ENCODE measurements around the gene TRIM66. TPM values are rescaled to one million over a fixed set of nuclear protein-coding genes. Genes with fewer than 3 reads are reported as not detected.

Gene TRIM66
- total and polyA plus RNA-seq, 2 experiments from 2014 or later = 1.5 TPM

- in situ Hi-C loops (cut with MboI) = no loop called here
- Histone ChIP-seq H3K9me2 (ENCODE audit: insufficient read depth) (no peaks in the 10 kb centered on the region), H2AFZ (no peak overlapping the region), H3F3A (ENCODE audit: insufficient read depth) (peaks cover 43% of the 10 kb centered on the region), H3K27me3 (replicated peaks; ENCODE audit: insufficient read depth) (no peaks in the 10 kb centered on the region), H4K20me1 (ENCODE audit: insufficient read depth) (no peaks in the 10 kb centered on the region), H3K9ac (no peak overlapping the region), H3K27ac (no peak overlapping the region), H3K79me2 (ENCODE audit: insufficient read depth) (peaks cover 14% of the 10 kb centered on the region; the same call in 1 of the 2 replicates), H3K9me3 (ENCODE audit: low read depth) (no peaks in the 10 kb centered on the region), H3K36me3 (ENCODE audit: low read depth) (peaks cover 23% of the 10 kb centered on the region), H3K4me1 (ENCODE audit: insufficient read depth) (peaks cover 30% of the 10 kb centered on the region; the same call in 1 of the 2 replicates), H3K4me3 (no peak overlapping the region), H3K4me2 (ENCODE audit: unreplicated experiment) (no peak overlapping the region)
- no peak for DNase-seq
- TF ChIP-seq EZH2phosphoT487 (IDR thresholded peaks at IDR 0.05; ENCODE audit: insufficient read depth, low read depth) = no peak
- no peak for TF ChIP-seq EZH2 (IDR thresholded peaks at IDR 0.05; ENCODE audit: insufficient read depth, poor library complexity, severe bottlenecking)
- 80% methylated on average over 4 of the region's 4 CpGs for WGBS, 2 experiments (ENCODE audit: low coverage in 1 of 2, low lambda C conversion rate in 2 of 2, missing lambda C conversion rate in 2 of 2)
Measured at GRCh38 chr11:8690374-8691342, 8.2 kb upstream of the TRIM66 start.

- Histone ChIP-seq H2AFZ (no peak overlapping the region), H3K79me2 (ENCODE audit: insufficient read depth) (peaks cover 22% of the 10 kb centered on the region), H3K9me2 (ENCODE audit: insufficient read depth) (no peaks in the 10 kb centered on the region), H3K27me3 (replicated peaks; ENCODE audit: insufficient read depth) (no peaks in the 10 kb centered on the region), H3K9ac (peak overlapping the region; percentile 81; the same call in 1 of the 2 replicates), H3K27ac (peak overlapping the region; percentile 90; the same call in 1 of the 2 replicates), H3K4me3 (peak overlapping the region; percentile 86), H3F3A (ENCODE audit: insufficient read depth) (peaks cover 52% of the 10 kb centered on the region), H3K9me3 (ENCODE audit: low read depth) (no peaks in the 10 kb centered on the region), H4K20me1 (ENCODE audit: insufficient read depth) (no peaks in the 10 kb centered on the region), H3K4me2 (ENCODE audit: unreplicated experiment) (peak overlapping the region; percentile 93), H3K36me3 (ENCODE audit: low read depth) (peaks cover 32% of the 10 kb centered on the region), H3K4me1 (ENCODE audit: insufficient read depth) (peaks cover 30% of the 10 kb centered on the region; the same call in 1 of the 2 replicates)
- WGBS, 2 experiments (ENCODE audit: low coverage in 1 of 2, low lambda C conversion rate in 2 of 2, missing lambda C conversion rate in 2 of 2) = 78 to 79% methylated on average over 8 of the region's 8 CpGs
- in situ Hi-C loops (cut with MboI) = no loop called here
- DNase-seq = peak; percentile 40
- no peak for TF ChIP-seq EZH2phosphoT487 (IDR thresholded peaks at IDR 0.05; ENCODE audit: insufficient read depth, low read depth)
- TF ChIP-seq EZH2 (IDR thresholded peaks at IDR 0.05; ENCODE audit: insufficient read depth, poor library complexity, severe bottlenecking) = no peak
Measured at GRCh38 chr11:8689726-8690255, 7.3 kb upstream of the TRIM66 start.

DNA sequence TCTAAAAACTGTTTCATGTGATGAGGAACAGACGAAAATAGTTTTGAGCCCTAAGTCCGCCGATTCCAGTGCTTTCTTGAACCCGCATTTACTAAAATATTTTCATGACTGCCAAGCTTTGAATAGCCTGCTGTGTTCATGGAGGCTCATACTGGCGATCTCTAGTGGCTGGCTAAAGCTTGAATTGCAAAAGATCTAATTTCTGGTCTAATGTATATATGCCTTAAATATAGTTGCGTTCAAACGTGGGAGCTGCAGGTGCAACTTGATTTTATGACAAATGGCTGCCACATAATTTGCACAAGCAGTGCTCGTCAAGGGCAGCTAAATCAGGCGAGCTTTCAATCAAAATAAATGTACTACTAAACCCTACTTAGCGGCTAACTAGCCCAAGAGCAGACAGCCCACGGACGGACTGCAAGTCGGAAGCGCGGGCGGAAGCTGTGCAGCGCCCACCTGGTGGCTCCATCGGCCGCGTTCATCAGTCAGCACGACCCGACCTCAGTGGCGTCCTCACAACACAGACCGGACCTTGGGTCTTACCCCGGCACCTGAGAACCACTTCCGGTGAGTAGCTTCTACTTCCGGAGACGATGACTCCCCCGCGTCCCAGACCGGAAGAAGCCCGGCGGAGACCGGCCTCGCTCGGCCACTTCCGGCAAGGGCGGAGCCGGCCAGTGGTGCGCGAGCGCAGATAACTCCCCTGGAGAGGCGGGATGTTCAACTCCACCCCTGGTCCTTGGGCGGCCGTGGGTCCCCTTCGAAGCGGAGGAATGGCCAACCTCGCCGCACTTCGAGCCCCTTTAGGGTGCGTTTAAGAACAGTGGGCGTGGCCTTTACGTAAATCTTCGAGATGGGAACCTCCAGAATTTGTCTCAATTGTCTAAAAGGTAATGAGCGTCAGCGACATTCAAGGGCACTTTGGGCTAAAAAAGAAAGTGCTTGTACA, 6.2 kb upstream of the TRIM66 start:
- Histone ChIP-seq H4K20me1 (ENCODE audit: insufficient read depth) (no peaks in the 10 kb centered on the region), H3K9me2 (ENCODE audit: insufficient read depth) (no peaks in the 10 kb centered on the region), H3K9ac (peak overlapping the region; percentile 81), H3K4me3 (peak overlapping the region; percentile 86), H3K4me1 (ENCODE audit: insufficient read depth) (peaks cover 30% of the 10 kb centered on the region; the same call in 1 of the 2 replicates), H3K27me3 (replicated peaks; ENCODE audit: insufficient read depth) (no peaks in the 10 kb centered on the region), H3F3A (ENCODE audit: insufficient read depth) (peaks cover 61% of the 10 kb centered on the region), H3K27ac (peak overlapping the region; percentile 90), H2AFZ (peak overlapping the region; percentile 42), H3K36me3 (ENCODE audit: low read depth) (peaks cover 36% of the 10 kb centered on the region), H3K79me2 (ENCODE audit: insufficient read depth) (peaks cover 33% of the 10 kb centered on the region), H3K9me3 (ENCODE audit: low read depth) (no peaks in the 10 kb centered on the region), H3K4me2 (ENCODE audit: unreplicated experiment) (peak overlapping the region; percentile 93)
- TF ChIP-seq EZH2 (IDR thresholded peaks at IDR 0.05; ENCODE audit: insufficient read depth, poor library complexity, severe bottlenecking) (no peak), EZH2phosphoT487 (IDR thresholded peaks at IDR 0.05; ENCODE audit: insufficient read depth, low read depth) (no peak)
- in situ Hi-C loops (cut with MboI) = no loop called here
- WGBS, 2 experiments (ENCODE audit: low coverage in 1 of 2, low lambda C conversion rate in 2 of 2, missing lambda C conversion rate in 2 of 2) = 1% methylated on average over 56 of the region's 56 CpGs
- peak; percentile 99 for DNase-seq

DNA sequence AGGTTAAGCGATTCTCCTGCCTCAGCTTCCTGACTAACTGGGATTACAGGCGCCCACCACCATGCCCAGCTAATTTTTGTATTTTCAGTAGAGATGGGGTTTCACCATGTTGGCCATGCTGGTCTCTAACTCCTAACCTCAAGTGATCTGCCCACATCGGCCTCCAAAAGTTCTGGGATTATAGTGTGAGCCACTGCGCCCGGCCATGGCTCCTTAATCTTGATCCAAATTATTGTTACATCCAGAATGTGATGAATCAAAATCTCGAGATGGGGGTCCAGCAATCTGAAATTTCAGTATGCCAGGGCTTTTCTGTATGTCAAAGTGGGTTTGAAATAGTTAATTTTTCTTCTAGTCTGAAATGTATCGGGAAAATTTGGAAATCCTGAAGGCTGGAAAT, 3.9 kb upstream of the TRIM66 start:
- peaks cover 36% of the 10 kb centered on the region for H3K36me3 ChIP-seq (ENCODE audit: low read depth)
- no peak overlapping the region for H3K4me2 ChIP-seq (ENCODE audit: unreplicated experiment)
- H3K4me1 ChIP-seq (ENCODE audit: insufficient read depth) = peaks cover 30% of the 10 kb centered on the region; the same call in 1 of the 2 replicates
- no peaks in the 10 kb centered on the region for H3K9me2 ChIP-seq (ENCODE audit: insufficient read depth)
- H3K79me2 ChIP-seq (ENCODE audit: insufficient read depth) = peaks cover 56% of the 10 kb centered on the region
- peaks cover 61% of the 10 kb centered on the region for H3F3A ChIP-seq (ENCODE audit: insufficient read depth)
- no peaks in the 10 kb centered on the region for H3K27me3 ChIP-seq (replicated peaks; ENCODE audit: insufficient read depth)
- WGBS, 2 experiments (ENCODE audit: low coverage in 1 of 2, low lambda C conversion rate in 2 of 2, missing lambda C conversion rate in 2 of 2) = 83 to 84% methylated on average over 6 to 7 of the region's 7 CpGs
- in situ Hi-C loops (cut with MboI) = no loop called here
- TF ChIP-seq EZH2 (IDR thresholded peaks at IDR 0.05; ENCODE audit: insufficient read depth, poor library complexity, severe bottlenecking) (no peak), EZH2phosphoT487 (IDR thresholded peaks at IDR 0.05; ENCODE audit: insufficient read depth, low read depth) (no peak)
- H3K9me3 ChIP-seq (ENCODE audit: low read depth) = no peaks in the 10 kb centered on the region
- no peak overlapping the region for H2AFZ ChIP-seq
- no peaks in the 10 kb centered on the region for H4K20me1 ChIP-seq (ENCODE audit: insufficient read depth)
- H3K27ac ChIP-seq = peak overlapping the region; percentile 90
- peak overlapping the region; percentile 99 for H3K9ac ChIP-seq
- DNase-seq = no peak
- no peak overlapping the region for H3K4me3 ChIP-seq
